Measurements from ENCODE around the gene ST7. TPM values are rescaled to one million over a fixed set of nuclear protein-coding genes. Genes with fewer than 3 reads are reported as not detected.

Gene ST7
- total RNA-seq, 1 experiment from 2014 or later = 12.9 TPM

DNA sequence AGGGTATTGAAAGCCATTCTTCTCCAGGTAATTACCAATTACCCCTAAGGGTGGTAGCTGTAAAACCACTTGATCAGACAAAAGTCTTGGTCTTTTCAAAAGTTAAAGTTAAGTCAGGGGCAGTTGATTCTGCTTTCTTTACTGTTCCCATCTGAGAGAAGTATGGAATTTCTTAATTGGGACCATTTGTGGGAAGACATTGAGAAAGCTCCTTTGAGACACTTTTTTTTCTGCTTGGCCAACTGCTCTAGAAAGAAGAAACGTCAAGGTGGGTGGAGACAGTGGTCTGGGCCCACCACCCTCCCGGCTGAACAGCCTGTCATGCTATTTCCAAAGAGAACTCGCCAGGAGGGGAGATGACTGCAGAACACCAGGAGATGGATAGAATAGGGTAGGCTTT lies 324.3 kb downstream of the ST7 start:
- H3K79me1 ChIP-seq (ENCODE audit: insufficient read depth, low read depth, low read length, poor library complexity, severe bottlenecking) = no peaks in the 10 kb centered on the region
- H3K23ac ChIP-seq (ENCODE audit: insufficient read length, low read depth, low read length) = no peak overlapping the region
- no peak overlapping the region for H2BK20ac ChIP-seq (ENCODE audit: low read depth, low read length, poor library complexity, severe bottlenecking)
- no peak overlapping the region for H2BK15ac ChIP-seq (ENCODE audit: low read depth, low read length)
- H4K91ac ChIP-seq (ENCODE audit: insufficient read length, low read depth, low read length) = no peak overlapping the region
- no peak overlapping the region for H3K14ac ChIP-seq (ENCODE audit: insufficient read depth, low read length)
- H4K5ac ChIP-seq (ENCODE audit: insufficient read length, low read depth, low read length) = no peak overlapping the region
- H3K27me3 ChIP-seq (ENCODE audit: insufficient read depth, low read length) = no peaks in the 10 kb centered on the region
- Mint-ChIP-seq H3K4me1 (0 out of 4 replicates have a peak, but pooled peaks cover 0 to 5% of the 10 kb centered on the region in 2 experiments), H3K27me3 (ENCODE audit: low read depth) (no peaks in the 10 kb centered on the region; the same call in 1 of the 2 replicates), H3K9me3 (no peaks in the 10 kb centered on the region), H3K36me3 (ENCODE audit: insufficient read depth in 1 of 3, low read depth in 3 of 3) (no peaks in the 10 kb centered on the region), H3K27ac (no peak overlapping the region), H3K4me3 (no peak overlapping the region)
- DNase-seq = no peak
- H3K23me2 ChIP-seq (ENCODE audit: insufficient read length, low read depth, low read length, poor library complexity, severe bottlenecking) = no peaks in the 10 kb centered on the region
- no peak overlapping the region for H2AFZ ChIP-seq (ENCODE audit: low read length)
- no peaks in the 10 kb centered on the region for H3K4me1 ChIP-seq (ENCODE audit: insufficient read depth, low read length)
- H2BK120ac ChIP-seq (ENCODE audit: low read depth, low read length, poor library complexity, severe bottlenecking) = no peak overlapping the region
- H3T11ph ChIP-seq (ENCODE audit: low read length) = no peak overlapping the region
- no peak overlapping the region for H3K4me2 ChIP-seq (ENCODE audit: insufficient read depth, insufficient read length, low read length)
- no peaks in the 10 kb centered on the region for H3K9me3 ChIP-seq (ENCODE audit: control insufficient read depth, low read depth, low read length)
- no peak overlapping the region for H3K9ac ChIP-seq (ENCODE audit: extremely low read depth, insufficient read length, low read length)
- no peak overlapping the region for H3K4ac ChIP-seq (ENCODE audit: low read depth, low read length)
- H4K20me1 ChIP-seq (ENCODE audit: control insufficient read depth, insufficient read depth, insufficient read length) = no peaks in the 10 kb centered on the region
- no peaks in the 10 kb centered on the region for H3K79me2 ChIP-seq (ENCODE audit: insufficient read depth, low read length)
- no peak overlapping the region for H2BK5ac ChIP-seq (ENCODE audit: insufficient read length, low read length)
- H3K27ac ChIP-seq (ENCODE audit: insufficient read length, low read depth, low read length) = no peak overlapping the region
- H3K56ac ChIP-seq (ENCODE audit: insufficient read length, low read depth, low read length) = no peak overlapping the region
- TF ChIP-seq, protein P1, sequence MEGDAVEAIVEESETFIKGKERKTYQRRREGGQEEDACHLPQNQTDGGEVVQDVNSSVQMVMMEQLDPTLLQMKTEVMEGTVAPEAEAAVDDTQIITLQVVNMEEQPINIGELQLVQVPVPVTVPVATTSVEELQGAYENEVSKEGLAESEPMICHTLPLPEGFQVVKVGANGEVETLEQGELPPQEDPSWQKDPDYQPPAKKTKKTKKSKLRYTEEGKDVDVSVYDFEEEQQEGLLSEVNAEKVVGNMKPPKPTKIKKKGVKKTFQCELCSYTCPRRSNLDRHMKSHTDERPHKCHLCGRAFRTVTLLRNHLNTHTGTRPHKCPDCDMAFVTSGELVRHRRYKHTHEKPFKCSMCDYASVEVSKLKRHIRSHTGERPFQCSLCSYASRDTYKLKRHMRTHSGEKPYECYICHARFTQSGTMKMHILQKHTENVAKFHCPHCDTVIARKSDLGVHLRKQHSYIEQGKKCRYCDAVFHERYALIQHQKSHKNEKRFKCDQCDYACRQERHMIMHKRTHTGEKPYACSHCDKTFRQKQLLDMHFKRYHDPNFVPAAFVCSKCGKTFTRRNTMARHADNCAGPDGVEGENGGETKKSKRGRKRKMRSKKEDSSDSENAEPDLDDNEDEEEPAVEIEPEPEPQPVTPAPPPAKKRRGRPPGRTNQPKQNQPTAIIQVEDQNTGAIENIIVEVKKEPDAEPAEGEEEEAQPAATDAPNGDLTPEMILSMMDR (conservative IDR thresholded peaks at IDR 0.05) = no peak
- WGBS (ENCODE audit: extremely low coverage, insufficient read length, low lambda C conversion rate) = no CpG with 5 or more reads among the region's 3 CpGs
- H3K18ac ChIP-seq (ENCODE audit: insufficient read length, low read depth, low read length) = no peak overlapping the region
- no peak overlapping the region for H2AK5ac ChIP-seq (ENCODE audit: insufficient read length, low read length)
- H4K8ac ChIP-seq (replicated peaks; ENCODE audit: insufficient read length, low read depth, low read length) = no peak overlapping the region
- no peak overlapping the region for H2BK12ac ChIP-seq (ENCODE audit: insufficient read length, low read depth, low read length)
